Activated naive CD4-positive, alpha-beta T cell treated with anti-CD3 and anti-CD28 coated beads, Interleukin-2, amount 10 ng/mL, durations not matched to agents 7 days and 5 days (primary cell): ENCODE measurements around the gene ENTPD1.
"Not testable (repeated sequence)": the region's sequence is repeated elsewhere in the genome, so short reads cannot be mapped to it uniquely, and the experiment has no call there.

Experiments
- CTCF ChIA-PET: fragments of 350-600 bp; sonication (Branson Sonifier 250); formaldehyde crosslinking; loops from one replicate; lab custom pipeline; 2021; ENCODE audit warnings: antibody characterized with exemption; lab: Charles Lee
- DNase-seq: peaks from one replicate; pipeline ENCODE4 v3.0.0-alpha.2; 2020
- H3K27ac Mint-ChIP-seq: one replicate; pipeline ENCODE4 v1.8.0; 2021; ENCODE audit warnings: mild to moderate bottlenecking, moderate library complexity, mixed read lengths
- H3K27me3 Mint-ChIP-seq: one replicate; pipeline ENCODE4 v1.8.0; 2021; ENCODE audit warnings: mild to moderate bottlenecking, mixed read lengths
- H3K36me3 Mint-ChIP-seq: one replicate; pipeline ENCODE4 v1.8.0; 2021; ENCODE audit warnings: mixed read lengths
- H3K4me1 Mint-ChIP-seq: one replicate; pipeline ENCODE4 v1.8.0; 2021; ENCODE audit warnings: mixed read lengths
- H3K4me3 Mint-ChIP-seq: one replicate; pipeline ENCODE4 v1.8.0; 2021; ENCODE audit warnings: mild to moderate bottlenecking, moderate library complexity, mixed read lengths
- H3K9me3 Mint-ChIP-seq: one replicate; pipeline ENCODE4 v1.8.0; 2021; ENCODE audit warnings: mixed read lengths

ENTPD1 gene

DNA sequence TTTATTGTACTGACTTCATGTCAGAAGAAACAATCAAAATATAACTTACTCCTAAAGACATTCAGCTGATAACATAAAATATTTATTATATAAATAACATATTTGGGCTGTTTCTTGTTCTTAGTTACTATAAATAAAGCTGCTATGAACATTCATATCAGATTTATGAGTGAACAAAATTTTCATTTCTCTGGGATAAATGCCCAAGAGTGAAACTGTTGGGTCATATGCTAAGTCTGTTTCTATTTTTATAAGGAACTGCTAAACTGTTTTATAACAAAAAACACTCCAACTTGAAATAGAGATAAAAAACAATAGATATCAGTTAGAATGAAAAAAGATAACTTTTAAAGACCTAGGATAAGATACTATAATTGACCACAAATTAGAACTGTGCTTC lies 125.4 kb downstream of the ENTPD1 start:
- Mint-ChIP-seq H3K4me1 (no peaks in the 10 kb centered on the region), H3K27ac (no peak overlapping the region), H3K27me3 (no peaks in the 10 kb centered on the region), H3K9me3 (no peaks in the 10 kb centered on the region), H3K4me3 (no peak overlapping the region), H3K36me3 (peaks cover 3% of the 10 kb centered on the region)
- CTCF ChIA-PET, result interaction anchor here (0.7 kb wide), 1 partner anchor 125 kb away, joined by 3 read pairs; the partner anchor contains the start of gene ENTPD1
- no peak for DNase-seq

DNA sequence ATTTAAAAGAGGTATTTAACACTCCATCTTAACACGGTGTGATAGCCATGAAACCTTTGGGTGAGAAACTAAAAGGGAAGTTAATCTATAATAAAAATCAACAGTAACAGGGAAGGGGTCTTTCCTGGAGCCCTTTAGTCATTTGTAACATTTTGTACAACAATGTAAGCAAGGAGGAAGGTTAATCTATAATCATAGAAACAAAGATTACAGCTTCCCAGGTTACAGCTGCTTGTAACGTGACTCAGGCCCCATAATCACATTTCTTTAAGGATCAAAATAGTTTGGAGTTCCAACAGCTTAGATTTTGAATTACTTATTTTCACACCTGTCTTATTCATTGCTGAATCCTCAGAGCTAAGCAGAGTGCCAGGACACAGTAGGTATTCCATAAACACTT lies 133.9 kb downstream of the ENTPD1 start:
- no peak for DNase-seq
- H3K4me1 Mint-ChIP-seq, result no peaks in the 10 kb centered on the region
- CTCF ChIA-PET, result interaction anchor here (1.5 kb wide), 1 partner anchor 25 kb away, joined by 3 read pairs; no protein-coding TSS in a partner anchor
- peaks cover 8% of the 10 kb centered on the region for H3K36me3 Mint-ChIP-seq
- H3K27me3 Mint-ChIP-seq, result no peaks in the 10 kb centered on the region
- no peaks in the 10 kb centered on the region for H3K9me3 Mint-ChIP-seq
- no peak overlapping the region for H3K4me3 Mint-ChIP-seq
- H3K27ac Mint-ChIP-seq, result no peak overlapping the region

DNA sequence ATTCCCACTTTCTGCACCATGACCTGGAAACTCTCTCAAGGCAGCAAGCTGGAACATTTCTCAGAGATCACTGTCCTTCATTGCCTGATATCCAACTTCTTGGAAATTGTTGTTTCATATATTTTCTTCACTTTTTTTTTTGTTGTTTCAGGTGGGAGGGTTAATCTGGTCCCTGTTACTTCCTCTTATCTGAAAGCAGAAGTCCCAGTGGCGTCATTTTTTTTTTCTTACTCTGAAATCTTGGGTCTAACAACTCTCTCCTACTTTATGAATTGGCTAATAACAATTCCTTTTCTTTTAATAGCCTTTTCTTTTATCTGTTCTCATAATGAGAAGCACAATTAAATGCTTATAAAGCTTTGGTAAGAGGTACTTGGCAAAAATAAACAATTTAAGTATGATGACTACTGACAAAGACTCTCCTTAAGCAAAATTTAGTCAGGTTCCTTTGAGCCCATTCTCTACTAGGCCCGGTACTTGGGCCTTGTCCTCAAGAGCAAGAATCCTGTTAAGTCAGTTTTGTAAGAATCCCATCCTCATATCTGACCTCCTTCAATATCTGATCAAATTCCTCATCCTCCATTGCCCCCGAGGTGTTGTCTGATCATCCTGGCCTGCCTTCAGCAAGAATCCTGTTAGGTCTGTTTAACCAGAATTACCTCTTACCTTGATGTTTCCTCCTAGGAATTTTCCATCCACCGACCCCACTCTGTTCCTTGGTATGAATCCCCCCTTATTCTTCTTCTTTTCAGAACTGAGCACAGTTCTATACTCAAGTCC lies 140.3 kb downstream of the ENTPD1 start:
- Mint-ChIP-seq H3K4me1 (no peaks in the 10 kb centered on the region), H3K36me3 (peaks cover 22% of the 10 kb centered on the region), H3K4me3 (no peak overlapping the region), H3K9me3 (no peaks in the 10 kb centered on the region), H3K27me3 (no peaks in the 10 kb centered on the region), H3K27ac (no peak overlapping the region)
- CTCF ChIA-PET, result interaction anchor here (0.6 kb wide), 1 partner anchor 13 kb away, joined by 3 read pairs; no protein-coding TSS in a partner anchor
- no peak for DNase-seq

DNA sequence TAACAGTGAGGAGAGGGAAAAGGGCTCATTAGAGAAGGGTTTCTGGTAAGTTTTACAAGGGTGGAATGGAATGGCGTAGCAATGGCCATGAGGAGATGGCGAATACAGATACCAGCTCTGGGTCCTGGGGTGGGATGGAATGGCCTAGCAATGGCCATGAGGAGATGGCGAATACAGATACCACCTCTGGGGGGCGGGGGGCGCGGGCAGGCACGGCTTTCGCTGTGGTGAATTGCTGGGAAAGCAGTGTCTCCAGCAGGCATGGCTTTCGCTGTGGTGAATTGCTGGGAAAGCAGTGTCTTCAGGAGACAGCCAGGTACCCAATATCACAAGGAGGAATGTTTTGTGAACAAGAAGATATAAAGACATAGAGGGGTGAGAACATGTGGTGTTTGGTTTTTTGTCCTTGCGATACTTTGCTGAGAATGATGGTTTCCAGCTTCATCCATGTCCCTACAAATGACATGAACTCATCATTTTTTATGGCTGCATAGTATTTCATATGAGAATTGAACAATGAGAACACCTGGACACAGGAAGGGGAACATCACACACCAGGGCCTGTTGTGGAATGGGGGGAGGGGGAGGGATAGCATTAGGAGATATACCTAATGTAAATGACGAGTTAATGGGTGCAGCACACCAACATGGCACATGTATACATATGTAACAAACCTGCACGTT lies 150.1 kb downstream of the ENTPD1 start:
- not testable (repeated sequence) for DNase-seq, H3K36me3 Mint-ChIP-seq, H3K27me3 Mint-ChIP-seq, H3K27ac Mint-ChIP-seq, H3K9me3 Mint-ChIP-seq
- CTCF ChIA-PET, result interaction anchor here (0.6 to 1.4 kb wide), 2 partner anchors 224 to 389 kb away, joined by 3 read pairs; partner anchors contain the start of gene ZNF518A
- Mint-ChIP-seq H3K4me3 (peak overlapping the region; percentile 20), H3K4me1 (peaks cover 16% of the 10 kb centered on the region)

DNA sequence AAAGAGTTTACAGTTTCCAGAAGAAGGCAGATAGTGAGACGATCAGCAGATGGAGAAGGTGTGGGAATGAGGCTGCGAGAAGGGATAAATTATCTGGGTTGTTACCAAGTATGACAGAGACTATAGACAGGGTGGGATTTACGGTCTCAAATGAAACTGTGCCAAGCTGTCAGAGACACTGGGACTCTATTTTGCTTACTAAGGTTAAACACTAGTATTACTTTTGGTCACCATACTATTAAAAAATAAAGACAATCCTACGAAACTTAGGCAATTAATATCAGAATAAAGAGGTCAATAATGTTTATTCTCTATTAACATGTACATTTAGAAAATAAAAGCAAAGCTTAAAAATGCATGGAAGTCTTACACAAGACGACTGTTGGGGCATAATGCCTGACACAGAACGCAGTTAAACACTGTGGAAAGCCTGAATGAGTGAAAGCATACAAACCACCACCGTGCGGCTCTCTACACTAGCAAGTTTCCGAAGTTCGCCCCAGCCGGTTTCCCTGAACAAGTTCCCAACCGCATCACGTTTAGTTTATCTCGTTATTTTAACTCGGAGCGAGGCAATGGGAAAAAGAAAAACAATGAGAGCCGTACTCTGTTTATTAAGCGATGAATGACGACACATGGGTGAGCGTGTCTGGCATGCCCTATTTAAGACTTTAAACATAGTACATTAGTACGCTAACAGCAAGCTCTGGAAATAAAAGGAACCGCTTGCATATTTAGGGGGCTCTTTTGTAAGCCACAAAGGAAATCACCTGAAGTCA lies 150.9 kb downstream of the ENTPD1 start:
- Mint-ChIP-seq H3K27ac (peak overlapping the region; percentile 78), H3K4me1 (peaks cover 16% of the 10 kb centered on the region), H3K4me3 (peak overlapping the region; percentile 82), H3K9me3 (no peaks in the 10 kb centered on the region), H3K27me3 (no peaks in the 10 kb centered on the region), H3K36me3 (peaks cover 4% of the 10 kb centered on the region)
- CTCF ChIA-PET, result interaction anchor here (0.8 to 1.4 kb wide), 5 partner anchors 10 to 223 kb away, joined by 3 to 6 read pairs (median 3); partner anchors contain the start of genes TCTN3 and ZNF518A
- DNase-seq, result peak; percentile 48

DNA sequence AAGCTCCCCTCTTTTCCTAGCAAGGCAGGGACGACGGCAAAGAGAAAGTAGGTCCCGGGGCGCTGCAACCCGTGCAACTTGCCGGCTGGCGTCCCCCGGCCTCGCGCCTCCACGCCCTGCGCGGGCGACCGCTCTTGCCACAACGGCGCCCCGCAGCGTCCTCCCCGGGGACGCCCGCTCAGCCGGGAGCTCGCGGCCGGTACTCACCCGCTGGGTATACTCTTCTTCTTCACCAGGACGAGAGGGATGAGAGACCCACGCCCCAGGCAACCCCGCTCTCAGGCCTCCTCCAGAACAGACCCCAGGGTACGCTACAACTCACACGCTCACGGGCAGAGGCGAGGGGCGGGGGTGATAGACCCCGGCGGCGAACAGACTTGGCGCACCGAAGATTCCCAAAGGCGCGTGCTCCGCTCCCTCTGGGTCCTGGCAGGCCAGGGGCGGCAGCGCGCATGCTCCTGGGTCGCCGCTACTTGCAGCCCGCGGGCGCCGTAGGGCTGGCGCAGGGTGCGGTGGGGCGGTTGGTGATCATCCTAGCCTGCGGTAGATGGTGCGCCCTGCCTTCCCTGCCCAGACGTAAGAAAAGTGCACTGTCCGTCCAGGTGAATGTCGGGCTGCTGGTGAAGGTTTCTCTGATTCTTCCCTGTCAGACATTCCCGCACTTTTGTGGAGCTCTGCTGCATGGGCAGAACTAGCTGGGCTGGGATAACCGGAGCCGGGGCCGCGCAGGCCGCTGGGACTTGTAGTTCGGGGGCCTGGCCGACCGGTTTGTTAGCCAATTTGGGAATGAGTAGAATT lies 151.7 kb downstream of the ENTPD1 start, which contains the start of gene CC2D2B:
Gene CC2D2B (plus strand): TSS at position 520 of the 798 bp plus-strand sequence. CDS start 3,349 bp downstream, outside the sequence.
- peak; percentile 74 for DNase-seq
- peaks cover 4% of the 10 kb centered on the region for H3K36me3 Mint-ChIP-seq
- CTCF ChIA-PET, result interaction anchor here (0.8 to 1.4 kb wide), 5 partner anchors 9 to 222 kb away, joined by 3 to 6 read pairs (median 3); partner anchors contain the start of genes TCTN3 and ZNF518A
- H3K9me3 Mint-ChIP-seq, result no peaks in the 10 kb centered on the region
- peak within 1 kb of the TSS; percentile 82 for H3K4me3 Mint-ChIP-seq
- no peaks in the 10 kb centered on the region for H3K27me3 Mint-ChIP-seq
- H3K27ac Mint-ChIP-seq, result peak within 1 kb of the TSS; percentile 89
- peaks cover 16% of the 10 kb centered on the region for H3K4me1 Mint-ChIP-seq

DNA sequence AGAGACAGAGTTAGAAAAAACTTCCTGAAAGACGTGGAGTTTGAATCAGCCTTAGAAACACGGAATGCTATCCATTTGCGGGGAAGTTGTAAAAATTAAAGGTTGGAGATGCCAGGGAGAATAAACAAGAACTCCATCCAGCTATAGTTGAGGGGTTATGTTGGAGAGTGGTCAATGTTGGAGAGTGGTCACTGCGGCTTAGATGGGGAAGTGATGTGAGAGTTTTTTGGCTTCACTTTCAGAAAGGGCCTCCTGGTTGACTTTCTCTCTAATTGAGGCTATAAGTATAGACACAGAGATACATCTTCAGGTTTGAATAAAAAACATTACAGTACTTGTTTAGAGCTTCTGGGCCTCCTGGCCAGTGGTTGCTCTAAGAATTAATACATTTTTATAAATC lies 152.5 kb downstream of the ENTPD1 start:
- Mint-ChIP-seq H3K27me3 (no peaks in the 10 kb centered on the region), H3K36me3 (peaks cover 2% of the 10 kb centered on the region), H3K4me1 (peaks cover 16% of the 10 kb centered on the region), H3K4me3 (peak overlapping the region; percentile 82), H3K9me3 (no peaks in the 10 kb centered on the region), H3K27ac (no peak overlapping the region)
- CTCF ChIA-PET, result interaction anchor here (1.3 kb wide), 1 partner anchor 10 kb away, joined by 6 read pairs; no protein-coding TSS in a partner anchor
- no peak for DNase-seq

DNA sequence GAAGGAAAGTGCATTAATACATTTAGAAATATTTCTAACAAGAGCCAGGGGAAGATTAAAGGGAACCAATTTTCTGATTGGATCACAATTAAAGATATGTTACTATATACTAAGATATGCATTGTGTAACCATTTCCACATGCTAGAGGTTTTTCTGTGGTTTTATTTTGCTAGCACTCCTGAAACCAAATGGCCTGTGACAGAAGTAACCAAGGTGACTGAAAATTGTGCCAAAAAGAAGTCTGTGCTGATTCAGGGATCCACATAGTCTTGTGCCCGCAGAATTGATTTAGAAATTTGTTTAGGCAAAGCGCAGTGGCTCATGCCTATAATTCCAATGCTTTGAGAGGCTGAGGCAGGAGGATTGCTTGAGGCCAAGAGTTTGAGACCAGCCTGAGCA lies 153.6 kb downstream of the ENTPD1 start:
- Mint-ChIP-seq H3K9me3 (no peaks in the 10 kb centered on the region), H3K27ac (no peak overlapping the region), H3K36me3 (peaks cover 2% of the 10 kb centered on the region), H3K4me1 (peaks cover 16% of the 10 kb centered on the region), H3K4me3 (no peak overlapping the region), H3K27me3 (peaks cover 2% of the 10 kb centered on the region)
- no peak for DNase-seq
- CTCF ChIA-PET, result no interaction called here

DNA sequence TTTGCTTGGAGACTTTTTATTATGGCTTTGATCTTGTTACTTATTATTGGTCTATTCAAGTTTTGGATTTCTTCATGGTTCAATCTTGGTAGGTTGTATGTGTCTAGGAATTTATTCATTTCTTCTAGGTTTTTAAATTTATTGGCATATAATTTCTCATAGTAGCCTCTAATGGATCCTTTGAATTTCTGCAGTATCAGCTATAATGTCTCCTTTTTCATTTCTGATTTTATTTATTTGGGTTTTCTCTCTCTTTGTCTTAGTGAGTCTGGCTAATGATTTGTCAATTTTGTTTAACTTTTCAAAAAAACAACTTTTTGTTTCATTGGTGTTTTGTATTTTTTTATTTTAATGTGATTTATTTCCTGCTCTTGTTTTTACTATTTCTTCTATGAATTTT lies 160.1 kb downstream of the ENTPD1 start:
- not testable (repeated sequence) for H3K27ac Mint-ChIP-seq, H3K27me3 Mint-ChIP-seq, H3K9me3 Mint-ChIP-seq, H3K4me1 Mint-ChIP-seq, H3K36me3 Mint-ChIP-seq, DNase-seq, H3K4me3 Mint-ChIP-seq
- CTCF ChIA-PET, result interaction anchor here (1.0 kb wide), 1 partner anchor 9 kb away, joined by 3 read pairs; the partner anchor contains the start of gene CC2D2B
